GM12878 (cell line): ENCODE measurements around the gene RANBP17. TPM values are rescaled to one million over a fixed set of nuclear protein-coding genes. Genes with fewer than 3 reads are reported as not detected.

Experiments used
- ATAC-seq: fragments of 200-7000 bp; cut with Tn5 transposase; 3 replicates; pipeline ENCODE4 v1.9.1; 2020; ENCODE audit warnings: mild to moderate bottlenecking, moderate library complexity
- BruUV-seq: library from RNA; stranded (reverse); fragments of 400-500 nt; replicated peaks from 2 replicates; lab custom pipeline; 2021; lab: Mats Ljungman, UMichigan
- CTCF ChIA-PET: fragments of 300-600 bp; sonication (Branson Sonifier 250); formaldehyde crosslinking; extraction: SDS; loops from one replicate; lab custom pipeline; 2021; ENCODE audit warnings: inconsistent platforms; lab: Yijun Ruan, JAX
- POLR2A ChIA-PET: fragments of 350-600 bp; formaldehyde crosslinking; extraction: SDS; loops from one replicate; lab custom pipeline; 2021; ENCODE audit warnings: inconsistent platforms; lab: Charles Lee
- RAD21 ChIA-PET: fragments of 300-600 bp; sonication (Branson Sonifier 250); formaldehyde crosslinking; loops from one replicate; lab custom pipeline; 2023; ENCODE audit warnings: antibody characterized with exemption; ENCODE audit not compliant: unreplicated experiment; lab: Charles Lee
- SMC1A ChIA-PET: fragments of 300-600 bp; sonication (Branson Sonifier 250); formaldehyde crosslinking; loops from one replicate; lab custom pipeline; 2023; ENCODE audit not compliant: unreplicated experiment, uncharacterized antibody; lab: Charles Lee
- DNase-seq: peaks from one replicate; pipeline ENCODE4 v3.0.0-alpha.2; 2011; ENCODE audit warnings: low read depth, low spot score
- FAIRE-seq: peaks from 3 replicates; lab custom pipeline; 2011; peaks lifted over from hg19 to GRCh38; lab: Jason Lieb, UNC
- H2AFZ ChIP-seq: 2 replicates; pipeline ENCODE4 v1.6.0; 2011; ENCODE audit warnings: low read depth, low read length, control low read depth; ENCODE audit not compliant: control insufficient read depth
- H3K27ac ChIP-seq: 2 replicates; pipeline ENCODE4 v1.5.1; 2011; ENCODE audit warnings: control low read depth; ENCODE audit not compliant: control insufficient read depth, insufficient read depth
- H3K27me3 ChIP-seq, 2 experiments: replicated peaks in 1 of 2; 2 replicates each; pipeline versions ENCODE4 v1.6.0 to v1.6.1; 2011; ENCODE audit warnings: low read length in 1 of 2; ENCODE audit not compliant: control insufficient read depth in 2 of 2, insufficient read depth in 2 of 2
- H3K36me3 ChIP-seq, 2 experiments: 2 replicates each; pipeline ENCODE4 v1.5.1; 2011; ENCODE audit warnings: low read length in 1 of 2; ENCODE audit not compliant: control insufficient read depth in 2 of 2, insufficient read depth in 2 of 2
- H3K4me1 ChIP-seq: 2 replicates; pipeline ENCODE4 v1.6.1; 2011; ENCODE audit warnings: mild to moderate bottlenecking, low read length, moderate library complexity, mixed read lengths; ENCODE audit not compliant: control insufficient read depth, insufficient read depth
- H3K4me2 ChIP-seq: 2 replicates; pipeline ENCODE4 v1.6.0; 2011; ENCODE audit warnings: control low read depth; ENCODE audit not compliant: control insufficient read depth, insufficient read depth
- H3K4me3 ChIP-seq: fragments of 200-600 bp; sonication (generic); 2 replicates; pipeline ENCODE4 v1.5.1; 2016
- H3K79me2 ChIP-seq: 2 replicates; pipeline ENCODE4 v1.6.0; 2011; ENCODE audit warnings: low read length; ENCODE audit not compliant: control insufficient read depth, insufficient read depth
- H3K9ac ChIP-seq: 2 replicates; pipeline ENCODE4 v1.8.0; 2011; ENCODE audit warnings: low read length, control low read depth, mixed read lengths; ENCODE audit not compliant: control insufficient read depth, insufficient read depth
- H3K9me3 ChIP-seq: replicated peaks from 3 replicates; pipeline ENCODE4 v1.5.1; 2011; ENCODE audit warnings: mild to moderate bottlenecking, low read length; ENCODE audit not compliant: control insufficient read depth, insufficient read depth
- H4K20me1 ChIP-seq: 2 replicates; pipeline ENCODE4 v1.6.0; 2011; ENCODE audit not compliant: control insufficient read depth, insufficient read depth
- BCL11A ChIP-seq: IDR thresholded peaks from 2 replicates; pipeline ENCODE4 v1.6.1; 2011; ENCODE audit warnings: low read depth, low read length
- BHLHE40 ChIP-seq, 2 experiments: fragments of 450-650 bp in 1 of 2; IDR thresholded peaks; 2 replicates each; pipeline ENCODE4 v1.6.1; 2011 to 2017; ENCODE audit warnings: low read depth in 2 of 2, borderline replicate concordance in 1 of 2, improper control_type of control experiment in 1 of 2, low read length in 1 of 2, mild to moderate bottlenecking in 1 of 2
- MEF2A ChIP-seq: IDR thresholded peaks from 2 replicates; pipeline ENCODE4 v1.6.1; 2011; ENCODE audit warnings: low read depth, mild to moderate bottlenecking, low read length, moderate library complexity; ENCODE audit not compliant: insufficient read depth
- RAD21 ChIP-seq: IDR thresholded peaks from 2 replicates; pipeline ENCODE4 v1.6.1; 2011; ENCODE audit warnings: mild to moderate bottlenecking, low read depth, low read length, moderate library complexity; ENCODE audit not compliant: insufficient read depth
- WGBS: methylation state at CpG from one replicate; pipeline ENCODE4 v1.1.6; 2016; ENCODE audit warnings: low lambda C conversion rate; ENCODE audit not compliant: insufficient replicate concordance, insufficient coverage; ENCODE audit errors: missing lambda C conversion rate; 5-methylcytosine and 5-hydroxymethylcytosine counted together
- in situ Hi-C: fragments of 300-500 bp; cut with MboI; formaldehyde crosslinking; loops from 9 replicates; pipeline ENCODE4 v1.14.3; 2018; ENCODE audit warnings: mixed read lengths
- intact Hi-C: fragments of 100-400 bp; cut with micrococcal nuclease; formaldehyde crosslinking; loops from one replicate; pipeline ENCODE4 v1.14.2; 2022; ENCODE audit not compliant: unreplicated experiment
- polyA plus RNA-seq, 11 experiments: library from polyadenylated mRNA; depleted of rRNA in 4 of 11; unstranded in 6 of 11; stranded (reverse) in 5 of 11; fragments of >200 nt; fragmentation: Nextera tagmentation in 4 of 11; fragmentation: Illumina TruSeq in 1 of 11; extraction: Ambion mirVana in 4 of 11; extraction: Trizol in 1 of 11; gene quantifications; 1 replicate in 1 of 11; 2 replicates in 10 of 11; pipeline versions ENCODE4 v1.2.1 to v1.2.3, GENCODE V29; 2011 to 2016; ENCODE audit warnings: inconsistent platforms in 2 of 11, missing spikeins in 2 of 11, low read depth in 1 of 11
- total RNA-seq, 4 experiments: library from RNA; depleted of rRNA in 3 of 4; stranded (reverse); fragments of >200 nt in 3 of 4; fragmentation: Illumina TruSeq in 1 of 4; extraction: Trizol in 1 of 4; gene quantifications; 2 replicates each; pipeline versions ENCODE4 v1.2.1 to v1.2.3, GENCODE V29; 2013 to 2021
- TF ChIP-seq, protein P1 (sequence below), 3 experiments: IDR thresholded peaks in 2 of 3; conservative IDR thresholded peaks in 1 of 3; 2 replicates each; pipeline ENCODE4 v1.5.1; 2011; ENCODE audit warnings: low read depth in 3 of 3, low read length in 3 of 3, mild to moderate bottlenecking in 3 of 3, control low read depth in 2 of 3, moderate library complexity in 2 of 3, inconsistent platforms in 1 of 3, mixed read lengths in 1 of 3; ENCODE audit not compliant: control insufficient read depth in 2 of 3, insufficient read depth in 1 of 3; ENCODE audit errors: extremely low read depth in 1 of 3

The RANBP17 gene
- total and polyA plus RNA-seq, 10 of the 15 experiments (the other 5 are each of a cell fraction or from before 2014, with no cell fraction given), result 0.10 TPM; not detected in 9

DNA sequence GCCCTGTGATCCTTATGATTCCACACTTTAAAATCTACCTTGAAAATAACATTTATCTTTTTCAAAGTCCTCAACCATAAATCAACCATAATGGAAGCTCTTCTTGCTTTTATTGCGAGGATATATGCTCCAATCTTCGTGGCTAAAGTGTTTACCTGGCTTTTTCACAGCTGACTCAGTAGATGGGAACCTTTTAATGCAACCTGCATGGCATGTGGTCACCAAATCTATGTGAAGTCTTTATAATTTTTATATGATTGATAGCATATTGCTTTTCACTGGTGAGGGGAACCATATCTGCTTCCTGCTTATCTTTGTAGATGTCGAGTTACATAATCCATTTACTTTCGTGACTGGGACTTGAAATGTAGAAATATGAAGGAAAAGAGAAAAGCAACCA lies 400.1 kb downstream of the RANBP17 start:
- no peak overlapping the region for H3K4me3 ChIP-seq
- no peak for ATAC-seq
- no peaks in the 10 kb centered on the region for H3K27me3 ChIP-seq
- TF ChIP-seq MEF2A (no peak), RAD21 (no peak), BCL11A (no peak), BHLHE40 (IDR thresholded peaks at IDR 0.05; ENCODE audit: borderline replicate concordance in 1 of 2, low read depth in 2 of 2, low read length in 1 of 2) (no peak)
- TF ChIP-seq, protein P1, sequence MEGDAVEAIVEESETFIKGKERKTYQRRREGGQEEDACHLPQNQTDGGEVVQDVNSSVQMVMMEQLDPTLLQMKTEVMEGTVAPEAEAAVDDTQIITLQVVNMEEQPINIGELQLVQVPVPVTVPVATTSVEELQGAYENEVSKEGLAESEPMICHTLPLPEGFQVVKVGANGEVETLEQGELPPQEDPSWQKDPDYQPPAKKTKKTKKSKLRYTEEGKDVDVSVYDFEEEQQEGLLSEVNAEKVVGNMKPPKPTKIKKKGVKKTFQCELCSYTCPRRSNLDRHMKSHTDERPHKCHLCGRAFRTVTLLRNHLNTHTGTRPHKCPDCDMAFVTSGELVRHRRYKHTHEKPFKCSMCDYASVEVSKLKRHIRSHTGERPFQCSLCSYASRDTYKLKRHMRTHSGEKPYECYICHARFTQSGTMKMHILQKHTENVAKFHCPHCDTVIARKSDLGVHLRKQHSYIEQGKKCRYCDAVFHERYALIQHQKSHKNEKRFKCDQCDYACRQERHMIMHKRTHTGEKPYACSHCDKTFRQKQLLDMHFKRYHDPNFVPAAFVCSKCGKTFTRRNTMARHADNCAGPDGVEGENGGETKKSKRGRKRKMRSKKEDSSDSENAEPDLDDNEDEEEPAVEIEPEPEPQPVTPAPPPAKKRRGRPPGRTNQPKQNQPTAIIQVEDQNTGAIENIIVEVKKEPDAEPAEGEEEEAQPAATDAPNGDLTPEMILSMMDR (IDR thresholded peaks at IDR 0.05 in 2 of 3, conservative IDR thresholded peaks at IDR 0.05 in 1 of 3; ENCODE audit: control insufficient read depth in 2 of 3, extremely low read depth in 1 of 3, insufficient read depth in 1 of 3, low read depth in 3 of 3, low read length in 3 of 3), result no peak
- no peak overlapping the region for H3K27ac ChIP-seq
- H3K9me3 ChIP-seq, result no peaks in the 10 kb centered on the region
- H2AFZ ChIP-seq, result no peak overlapping the region
- no peak overlapping the region for H3K4me2 ChIP-seq
- WGBS, result 29% methylated on average over 4 of the region's 4 CpGs
- no TSS peak for BruUV-seq
- H4K20me1 ChIP-seq, result no peaks in the 10 kb centered on the region
- DNase-seq, result no peak
- H3K79me2 ChIP-seq, result no peaks in the 10 kb centered on the region
- no peaks in the 10 kb centered on the region for H3K4me1 ChIP-seq
- FAIRE-seq, result no peak
- ChIA-PET CTCF (interaction anchor here (1.2 to 1.7 kb wide), 2 partner anchors 10 to 470 kb away, joined by 3 to 4 read pairs; no protein-coding TSS in a partner anchor), RAD21 (no interaction called here), SMC1A (interaction anchor here (1.1 kb wide), 1 partner anchor 11 kb away, joined by 3 read pairs; no protein-coding TSS in a partner anchor), POLR2A (no interaction called here)
- H3K36me3 ChIP-seq, result no peaks in the 10 kb centered on the region
- in situ Hi-C loops, result no loop called here
- intact Hi-C loops, result no loop called here
- no peak overlapping the region for H3K9ac ChIP-seq
